H9 (cell line): ENCODE measurements around the gene G6PC1. TPM values are rescaled to one million over a fixed set of nuclear protein-coding genes. Genes with fewer than 3 reads are reported as not detected.

ENCODE experiments used
- DNase-seq: peaks from one replicate; pipeline ENCODE4 v3.0.0-alpha.2; 2017
- H2AFZ ChIP-seq: one replicate; pipeline ENCODE4 v1.6.1; 2013; ENCODE audit warnings: mild to moderate bottlenecking, low read length, control low read depth, moderate library complexity
- H2AK5ac ChIP-seq: 2 replicates; pipeline ENCODE4 v1.6.1; 2013; ENCODE audit warnings: low read length, control low read depth, mixed read lengths; ENCODE audit not compliant: insufficient read length
- H2BK120ac ChIP-seq: one replicate; pipeline ENCODE4 v1.6.1; 2013; ENCODE audit warnings: low read depth, mild to moderate bottlenecking, low read length, control low read depth, inconsistent platforms; ENCODE audit not compliant: poor library complexity, severe bottlenecking
- H2BK12ac ChIP-seq: 2 replicates; pipeline ENCODE4 v1.6.1; 2013; ENCODE audit warnings: low read length, control low read depth, mixed read lengths, low read depth; ENCODE audit not compliant: insufficient read length
- H2BK15ac ChIP-seq: 2 replicates; pipeline ENCODE4 v1.6.1; 2013; ENCODE audit warnings: low read depth, low read length, control low read depth
- H2BK20ac ChIP-seq: one replicate; pipeline ENCODE4 v1.6.1; 2013; ENCODE audit warnings: low read depth, mild to moderate bottlenecking, low read length, control low read depth, inconsistent platforms; ENCODE audit not compliant: poor library complexity, severe bottlenecking
- H2BK5ac ChIP-seq: 2 replicates; pipeline ENCODE4 v1.6.1; 2013; ENCODE audit warnings: low read length, control low read depth, mixed read lengths; ENCODE audit not compliant: insufficient read length
- H3K14ac ChIP-seq: 2 replicates; pipeline ENCODE4 v1.6.1; 2013; ENCODE audit warnings: low read length, control low read depth; ENCODE audit not compliant: insufficient read depth
- H3K18ac ChIP-seq: 2 replicates; pipeline ENCODE4 v1.6.1; 2013; ENCODE audit warnings: low read depth, mild to moderate bottlenecking, mixed read lengths, low read length, control low read depth; ENCODE audit not compliant: insufficient read length
- H3K23ac ChIP-seq: 2 replicates; pipeline ENCODE4 v1.6.1; 2013; ENCODE audit warnings: low read length, control low read depth, mixed read lengths, low read depth; ENCODE audit not compliant: insufficient read length
- H3K23me2 ChIP-seq: 2 replicates; pipeline ENCODE4 v1.6.1; 2013; ENCODE audit warnings: low read depth, mild to moderate bottlenecking, mixed read lengths, low read length, control low read depth; ENCODE audit not compliant: insufficient read length, poor library complexity, severe bottlenecking
- H3K27ac ChIP-seq: 2 replicates; pipeline ENCODE4 v1.5.1; 2013; ENCODE audit warnings: low read length, control low read depth, mixed read lengths, low read depth; ENCODE audit not compliant: insufficient read length
- H3K27me3 ChIP-seq: 2 replicates; pipeline ENCODE4 v1.6.1; 2013; ENCODE audit warnings: low read length, control low read depth, inconsistent platforms; ENCODE audit not compliant: insufficient read depth
- H3K4ac ChIP-seq: 2 replicates; pipeline ENCODE4 v1.6.1; 2013; ENCODE audit warnings: low read depth, mild to moderate bottlenecking, control low read depth, inconsistent platforms, low read length, moderate library complexity
- H3K4me1 ChIP-seq: 2 replicates; pipeline ENCODE4 v1.6.1; 2013; ENCODE audit warnings: low read length, control low read depth, inconsistent platforms; ENCODE audit not compliant: insufficient read depth
- H3K4me2 ChIP-seq: 2 replicates; pipeline ENCODE4 v1.6.1; 2013; ENCODE audit warnings: low read length, control low read depth, mixed read lengths; ENCODE audit not compliant: insufficient read length, insufficient read depth
- H3K56ac ChIP-seq: 2 replicates; pipeline ENCODE4 v1.6.1; 2013; ENCODE audit warnings: low read depth, mild to moderate bottlenecking, mixed read lengths, low read length, control low read depth; ENCODE audit not compliant: insufficient read length
- H3K79me1 ChIP-seq: 2 replicates; pipeline ENCODE4 v1.6.1; 2013; ENCODE audit warnings: low read depth, mild to moderate bottlenecking, moderate library complexity, low read length, control low read depth, inconsistent platforms; ENCODE audit not compliant: insufficient read depth, poor library complexity, severe bottlenecking
- H3K79me2 ChIP-seq: 2 replicates; pipeline ENCODE4 v1.6.1; 2013; ENCODE audit warnings: low read length, control low read depth, inconsistent platforms; ENCODE audit not compliant: insufficient read depth
- H3K9ac ChIP-seq: 2 replicates; pipeline ENCODE4 v1.6.1; 2013; ENCODE audit warnings: low read length, control low read depth, mixed read lengths; ENCODE audit not compliant: insufficient read length; ENCODE audit errors: extremely low read depth
- H3K9me3 ChIP-seq: one replicate; pipeline ENCODE4 v1.6.1; 2013; ENCODE audit warnings: low read depth, low read length, inconsistent platforms; ENCODE audit not compliant: control insufficient read depth
- H3T11ph ChIP-seq: one replicate; pipeline ENCODE4 v1.6.1; 2013; ENCODE audit warnings: mild to moderate bottlenecking, low read length, control low read depth, inconsistent platforms
- H4K20me1 ChIP-seq: one replicate; pipeline ENCODE4 v1.6.1; 2013; ENCODE audit not compliant: control insufficient read depth, insufficient read length, insufficient read depth
- H4K5ac ChIP-seq: 2 replicates; pipeline ENCODE4 v1.6.1; 2013; ENCODE audit warnings: low read depth, mild to moderate bottlenecking, mixed read lengths, low read length, control low read depth; ENCODE audit not compliant: insufficient read length
- H4K8ac ChIP-seq: replicated peaks from 2 replicates; pipeline ENCODE4 v1.6.1; 2013; ENCODE audit warnings: low read length, control low read depth, mixed read lengths, low read depth; ENCODE audit not compliant: insufficient read length
- H4K91ac ChIP-seq: 2 replicates; pipeline ENCODE4 v1.6.1; 2013; ENCODE audit warnings: low read depth, mild to moderate bottlenecking, moderate library complexity, mixed read lengths, low read length, control low read depth; ENCODE audit not compliant: insufficient read length
- H3K27ac Mint-ChIP-seq, 3 experiments: 2 replicates in 2 of 3; 3 replicates in 1 of 3; pipeline ENCODE4 v1.8.0; 2020 to 2021; ENCODE audit warnings: mixed read lengths in 3 of 3, mild to moderate bottlenecking in 1 of 3, moderate library complexity in 1 of 3
- H3K27me3 Mint-ChIP-seq: 2 replicates; pipeline ENCODE4 v1.8.0; 2021; ENCODE audit warnings: low read depth, mild to moderate bottlenecking, moderate library complexity, mixed read lengths
- H3K36me3 Mint-ChIP-seq, 3 experiments: 2 replicates in 2 of 3; 3 replicates in 1 of 3; pipeline ENCODE4 v1.8.0; 2020 to 2021; ENCODE audit warnings: low read depth in 3 of 3, mixed read lengths in 3 of 3; ENCODE audit not compliant: insufficient read depth in 1 of 3
- H3K4me1 Mint-ChIP-seq, 2 experiments: 2 replicates each; pipeline ENCODE4 v1.8.0; 2020; ENCODE audit warnings: mixed read lengths in 2 of 2
- H3K4me3 Mint-ChIP-seq, 2 experiments: 2 replicates in 1 of 2; 3 replicates in 1 of 2; pipeline ENCODE4 v1.8.0; 2020 to 2021; ENCODE audit warnings: mild to moderate bottlenecking in 2 of 2, mixed read lengths in 2 of 2, moderate library complexity in 1 of 2
- H3K9me3 Mint-ChIP-seq, 2 experiments: 2 replicates in 1 of 2; 3 replicates in 1 of 2; pipeline ENCODE4 v1.8.0; 2020; ENCODE audit warnings: mild to moderate bottlenecking in 2 of 2, mixed read lengths in 2 of 2, moderate library complexity in 1 of 2
- WGBS: extraction: QIAGEN DNeasy Blood & Tissue Kit; methylation state at CpG from one replicate; pipeline ENCODE4 v1.1.7; 2013; ENCODE audit warnings: missing lambda C conversion rate, low lambda C conversion rate, mixed read lengths; ENCODE audit not compliant: insufficient read length; ENCODE audit errors: extremely low coverage; 5-methylcytosine and 5-hydroxymethylcytosine counted together
- total RNA-seq: library from RNA; stranded (reverse); gene quantifications from 2 replicates; pipeline ENCODE4 v1.2.1, GENCODE V29; 2021
- TF ChIP-seq, protein P1 (sequence below): fragments of 200-600 bp; sonication (generic); conservative IDR thresholded peaks from 3 replicates; pipeline ENCODE4 v1.8.0; 2021; ENCODE audit warnings: antibody characterized with exemption, mild to moderate bottlenecking

Gene G6PC1
- total RNA-seq, 1 experiment from 2014 or later, result not detected

DNA sequence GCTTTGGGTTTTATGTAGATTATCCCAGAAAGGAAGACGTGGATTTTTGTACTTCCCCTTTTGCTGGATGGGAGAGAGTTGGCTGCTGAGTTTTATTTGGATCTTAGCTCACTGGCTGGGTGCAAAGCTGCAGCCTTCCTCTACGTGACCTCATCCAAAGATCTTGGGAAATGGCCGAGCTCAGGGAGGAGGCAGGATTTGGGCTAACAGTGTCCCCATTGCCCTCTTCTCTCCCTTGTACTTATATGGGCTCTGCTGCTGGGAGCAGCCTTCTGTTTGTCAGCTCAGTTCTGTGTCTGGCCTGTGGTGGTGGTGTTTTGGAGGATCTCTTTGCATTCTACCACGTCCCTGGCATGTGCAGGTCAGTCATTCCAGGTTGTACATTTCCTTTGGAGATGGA is 47.6 kb upstream of the G6PC1 start:
- Histone ChIP-seq H3K27me3 (no peaks in the 10 kb centered on the region), H3K4ac (no peak overlapping the region), H3K4me1 (no peaks in the 10 kb centered on the region), H3K9ac (no peak overlapping the region), H3K79me2 (no peaks in the 10 kb centered on the region), H2BK5ac (no peak overlapping the region), H3K9me3 (no peaks in the 10 kb centered on the region), H3K56ac (no peak overlapping the region), H4K8ac (no peak overlapping the region), H3K23ac (no peak overlapping the region), H2BK15ac (no peak overlapping the region), H2AK5ac (no peak overlapping the region), H3K18ac (no peak overlapping the region), H4K5ac (no peak overlapping the region), H2BK120ac (no peak overlapping the region), H2AFZ (no peak overlapping the region), H2BK20ac (no peak overlapping the region), H4K91ac (no peak overlapping the region), H3K27ac (no peak overlapping the region), H2BK12ac (no peak overlapping the region), H3K79me1 (no peaks in the 10 kb centered on the region), H3K4me2 (no peak overlapping the region), H3K14ac (no peak overlapping the region), H3K23me2 (no peaks in the 10 kb centered on the region), H4K20me1 (no peaks in the 10 kb centered on the region), H3T11ph (no peak overlapping the region)
- TF ChIP-seq, protein P1, sequence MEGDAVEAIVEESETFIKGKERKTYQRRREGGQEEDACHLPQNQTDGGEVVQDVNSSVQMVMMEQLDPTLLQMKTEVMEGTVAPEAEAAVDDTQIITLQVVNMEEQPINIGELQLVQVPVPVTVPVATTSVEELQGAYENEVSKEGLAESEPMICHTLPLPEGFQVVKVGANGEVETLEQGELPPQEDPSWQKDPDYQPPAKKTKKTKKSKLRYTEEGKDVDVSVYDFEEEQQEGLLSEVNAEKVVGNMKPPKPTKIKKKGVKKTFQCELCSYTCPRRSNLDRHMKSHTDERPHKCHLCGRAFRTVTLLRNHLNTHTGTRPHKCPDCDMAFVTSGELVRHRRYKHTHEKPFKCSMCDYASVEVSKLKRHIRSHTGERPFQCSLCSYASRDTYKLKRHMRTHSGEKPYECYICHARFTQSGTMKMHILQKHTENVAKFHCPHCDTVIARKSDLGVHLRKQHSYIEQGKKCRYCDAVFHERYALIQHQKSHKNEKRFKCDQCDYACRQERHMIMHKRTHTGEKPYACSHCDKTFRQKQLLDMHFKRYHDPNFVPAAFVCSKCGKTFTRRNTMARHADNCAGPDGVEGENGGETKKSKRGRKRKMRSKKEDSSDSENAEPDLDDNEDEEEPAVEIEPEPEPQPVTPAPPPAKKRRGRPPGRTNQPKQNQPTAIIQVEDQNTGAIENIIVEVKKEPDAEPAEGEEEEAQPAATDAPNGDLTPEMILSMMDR, result no peak
- no CpG with 5 or more reads among the region's 4 CpGs for WGBS
- Mint-ChIP-seq H3K9me3 (no peaks in the 10 kb centered on the region; a peak in 1 of 5 replicates), H3K27me3 (no peaks in the 10 kb centered on the region), H3K27ac (no peak overlapping the region), H3K4me1 (peaks cover 4 to 8% of the 10 kb centered on the region in 2 experiments; a peak in 2 of 4 replicates), H3K4me3 (no peak overlapping the region), H3K36me3 (no peaks in the 10 kb centered on the region; a peak in 1 of 7 replicates)
- DNase-seq, result no peak
